Fibroblast of the aortic adventitia (primary cell): ENCODE results near the gene DLD. TPM values are rescaled to one million over a fixed set of nuclear protein-coding genes. Genes with fewer than 3 reads are reported as not detected.

Experiments used
- DNase-seq: peaks from one replicate; pipeline ENCODE4 v3.0.0-alpha.2; 2010; ENCODE audit warnings: low read depth
- H3K4me3 ChIP-seq: 2 replicates; pipeline ENCODE4 v1.5.1; 2011; ENCODE audit warnings: low read depth, mild to moderate bottlenecking, control low read depth, low read length, moderate library complexity
- total RNA-seq: library from RNA; depleted of rRNA; stranded (reverse); fragments of >200 nt; gene quantifications from 2 replicates; pipeline ENCODE4 v1.2.3, GENCODE V29; 2012; ENCODE audit warnings: low replicate concordance
- TF ChIP-seq, protein P1 (sequence below): IDR thresholded peaks from 2 replicates; pipeline ENCODE4 v1.5.1; 2011; ENCODE audit warnings: mild to moderate bottlenecking, low read length, control low read depth, inconsistent platforms; ENCODE audit not compliant: insufficient read depth

DLD gene
- total RNA-seq, 1 donor: 71.9 TPM

DNA sequence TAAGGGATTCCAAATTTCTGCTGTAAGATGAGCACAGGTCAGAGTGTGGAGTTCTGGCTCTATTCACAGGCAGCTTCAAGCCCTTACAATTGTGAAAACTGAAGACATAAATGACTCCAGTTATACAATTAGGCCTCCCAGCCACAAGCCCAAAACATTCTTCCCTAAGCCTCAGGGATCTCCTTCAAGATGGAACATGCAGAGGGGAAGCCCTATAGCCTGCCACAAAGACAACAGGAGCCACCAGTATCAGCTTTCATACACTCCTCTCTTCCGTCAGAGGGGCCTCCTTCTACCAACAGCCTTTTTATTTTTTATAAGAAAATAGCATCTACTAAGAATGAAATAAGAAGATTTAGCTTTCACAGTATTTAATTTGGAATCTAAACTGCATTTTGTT lies 46.5 kb downstream of the DLD start:
- TF ChIP-seq, protein P1, sequence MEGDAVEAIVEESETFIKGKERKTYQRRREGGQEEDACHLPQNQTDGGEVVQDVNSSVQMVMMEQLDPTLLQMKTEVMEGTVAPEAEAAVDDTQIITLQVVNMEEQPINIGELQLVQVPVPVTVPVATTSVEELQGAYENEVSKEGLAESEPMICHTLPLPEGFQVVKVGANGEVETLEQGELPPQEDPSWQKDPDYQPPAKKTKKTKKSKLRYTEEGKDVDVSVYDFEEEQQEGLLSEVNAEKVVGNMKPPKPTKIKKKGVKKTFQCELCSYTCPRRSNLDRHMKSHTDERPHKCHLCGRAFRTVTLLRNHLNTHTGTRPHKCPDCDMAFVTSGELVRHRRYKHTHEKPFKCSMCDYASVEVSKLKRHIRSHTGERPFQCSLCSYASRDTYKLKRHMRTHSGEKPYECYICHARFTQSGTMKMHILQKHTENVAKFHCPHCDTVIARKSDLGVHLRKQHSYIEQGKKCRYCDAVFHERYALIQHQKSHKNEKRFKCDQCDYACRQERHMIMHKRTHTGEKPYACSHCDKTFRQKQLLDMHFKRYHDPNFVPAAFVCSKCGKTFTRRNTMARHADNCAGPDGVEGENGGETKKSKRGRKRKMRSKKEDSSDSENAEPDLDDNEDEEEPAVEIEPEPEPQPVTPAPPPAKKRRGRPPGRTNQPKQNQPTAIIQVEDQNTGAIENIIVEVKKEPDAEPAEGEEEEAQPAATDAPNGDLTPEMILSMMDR: no peak
- no peak for DNase-seq
- no peak overlapping the region for H3K4me3 ChIP-seq

DNA sequence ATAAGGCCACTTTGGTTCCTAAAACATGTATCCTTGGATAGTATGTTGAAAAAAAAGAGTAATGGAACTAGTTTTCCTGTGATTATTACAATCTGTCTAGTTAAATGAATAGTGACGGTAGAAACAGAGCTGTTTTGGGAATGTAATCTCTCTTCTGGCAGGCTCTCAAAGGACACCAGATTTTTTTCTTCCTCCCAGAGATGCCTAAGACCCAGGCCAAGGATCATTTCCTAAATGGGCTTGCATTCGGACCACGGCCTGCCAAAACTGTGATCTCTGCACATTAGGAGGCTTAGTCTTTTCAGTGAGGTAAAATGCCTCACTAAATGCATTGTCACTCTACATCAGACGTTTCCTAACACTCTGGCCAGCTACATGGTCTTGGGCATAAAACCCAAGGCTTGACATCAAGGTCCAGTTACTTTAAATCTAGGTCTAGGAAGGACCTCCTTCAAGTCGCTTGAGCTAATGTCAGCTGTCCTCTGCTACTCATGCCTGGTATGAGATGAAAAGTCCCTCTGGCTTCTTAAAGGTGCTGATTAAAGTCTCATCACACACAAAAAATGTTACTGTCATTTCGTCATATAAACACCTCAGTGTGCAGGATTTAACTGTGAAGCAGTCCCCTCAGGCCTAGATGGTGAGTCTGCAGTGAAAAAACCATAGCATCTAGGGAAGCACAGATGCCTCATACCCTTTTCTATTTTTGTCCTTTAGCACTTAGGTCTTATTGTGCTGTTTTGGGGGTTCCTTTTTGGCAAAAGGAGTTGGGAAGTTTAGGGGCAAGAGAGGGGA lies 47.7 kb downstream of the DLD start:
- peak; percentile 88 for DNase-seq
- H3K4me3 ChIP-seq: no peak overlapping the region

DNA sequence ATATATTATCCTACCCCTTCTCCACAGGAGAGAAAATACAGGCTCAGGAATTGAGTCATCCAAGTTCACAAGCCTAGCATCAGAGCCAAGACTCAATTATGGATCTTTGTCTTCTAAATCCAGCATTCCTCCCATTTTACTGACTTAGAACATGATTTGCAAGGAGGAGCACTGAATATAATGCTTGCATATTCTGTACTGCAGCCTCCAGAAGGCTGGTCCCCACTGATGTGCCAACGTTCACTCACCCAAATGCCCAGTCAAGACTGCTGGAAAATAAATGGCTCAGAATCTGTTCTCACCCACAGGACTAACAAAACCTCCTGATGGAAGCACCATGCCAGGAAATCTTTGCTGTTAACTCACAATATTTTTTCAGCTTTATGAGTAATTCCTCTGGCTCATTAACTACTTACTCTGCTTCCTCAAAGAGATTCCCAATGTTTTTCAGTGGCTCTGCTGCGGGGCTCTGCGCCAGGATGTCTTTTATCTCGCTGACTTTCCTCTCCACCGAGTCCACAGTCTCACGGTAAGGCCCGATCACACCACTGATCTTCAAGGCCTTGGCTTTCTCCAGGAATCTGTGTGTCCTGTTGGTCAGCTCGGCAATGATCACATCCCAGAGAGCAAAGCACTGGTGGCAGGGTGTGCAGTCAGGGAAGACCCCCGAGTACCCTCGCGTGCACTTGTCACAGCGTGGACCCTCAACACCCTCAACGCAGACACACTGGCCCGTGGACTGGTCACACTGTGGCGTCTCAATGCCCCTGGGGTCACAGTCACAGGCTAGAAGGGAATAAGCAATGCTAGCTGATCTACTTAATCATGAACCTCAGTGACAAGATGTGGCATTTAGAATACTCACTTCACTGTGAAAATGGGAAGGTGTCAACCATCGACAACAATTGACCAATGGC lies 48.8 kb downstream of the DLD start:
- peak; percentile 96 for DNase-seq
- TF ChIP-seq, protein P1: no peak
- no peak overlapping the region for H3K4me3 ChIP-seq

More for the DNA sequence above, 47.7 kb downstream of the DLD start:
- TF ChIP-seq, protein P1: no peak

- H3K4me3 ChIP-seq: no peak overlapping the region
- DNase-seq: no peak
- TF ChIP-seq, protein P1: no peak
Measured at GRCh38 chr7:107940951-107941350, 50.0 kb downstream of the DLD start.

DNA sequence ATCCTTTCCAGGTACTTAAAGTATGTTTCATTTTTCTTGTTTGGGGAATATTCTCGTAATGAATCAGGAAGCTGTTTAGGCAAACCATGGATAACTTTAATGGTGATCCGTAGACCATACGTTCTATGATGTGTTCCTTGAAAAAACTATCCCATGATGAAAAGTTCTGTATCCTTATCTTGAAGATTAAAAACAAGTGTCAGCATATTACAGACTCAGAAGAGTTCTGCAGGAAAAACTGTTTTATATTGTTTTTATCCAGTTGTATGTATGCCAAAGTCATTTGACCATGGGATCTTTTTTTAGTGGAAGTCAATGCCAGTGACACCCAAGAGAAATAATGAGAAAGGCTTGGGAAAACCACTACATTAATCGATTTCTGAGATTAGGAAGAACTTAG lies 52.0 kb downstream of the DLD start:
- TF ChIP-seq, protein P1: no peak
- H3K4me3 ChIP-seq: no peak overlapping the region
- DNase-seq: no peak

DNA sequence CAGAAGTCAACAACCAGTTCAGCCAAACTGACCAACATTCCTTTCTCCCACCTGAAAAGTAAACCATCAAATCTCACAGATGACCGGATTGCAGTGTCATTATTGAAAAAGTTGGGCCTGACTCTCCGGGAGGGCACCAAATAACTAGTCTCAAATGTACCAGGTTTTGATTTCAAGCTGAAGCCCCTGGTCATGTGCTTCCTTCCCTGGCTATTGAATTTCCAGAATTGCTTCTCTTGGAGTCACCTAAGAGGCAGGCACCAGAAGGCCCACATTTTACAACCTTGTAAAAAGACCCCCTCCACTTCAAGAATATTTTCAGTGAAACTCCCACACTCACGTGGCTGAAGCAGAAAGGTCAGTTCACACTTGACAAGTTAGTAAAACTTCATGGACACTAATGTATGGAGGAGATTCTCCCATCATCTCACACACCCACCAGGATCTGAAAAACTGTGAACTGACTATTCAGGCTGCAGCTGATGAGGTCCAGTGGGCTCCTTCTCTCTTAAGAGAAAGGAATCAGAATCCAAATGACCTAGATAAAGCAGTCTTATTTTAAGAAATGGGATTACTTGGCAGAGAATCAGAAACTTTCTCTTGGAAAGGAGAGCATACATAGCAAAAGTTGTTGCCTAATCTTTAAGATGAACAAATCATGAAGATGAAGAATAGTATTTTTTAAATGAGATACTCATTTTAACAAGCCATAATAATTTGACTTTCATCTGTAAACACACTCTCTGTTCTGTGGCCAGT lies 53.6 kb downstream of the DLD start:
- TF ChIP-seq, protein P1: no peak
- DNase-seq: peak; percentile 64
- no peak overlapping the region for H3K4me3 ChIP-seq
